ENCODE results near the gene FLG2. TPM values are rescaled to one million over a fixed set of nuclear protein-coding genes. Genes with fewer than 3 reads are reported as not detected.

FLG2 gene
- total RNA-seq = not detected in 2 replicates

- no peak for DNase-seq (ENCODE audit: low read depth in 2 of 2)
Observed at GRCh38 chr1:152359906-152360305, at the start of gene FLG2. FLG2 (minus strand) TSS chr1:152360006; CDS start chr1:152358884, 1,122 bp downstream.

GRCh38 chr1:152408664-152409063, 48.9 kb upstream of the FLG2 start:
- no peak for DNase-seq (ENCODE audit: low read depth in 2 of 2)

- DNase-seq (ENCODE audit: low read depth in 2 of 2) = peak; percentile 37 to 42
Observed at GRCh38 chr1:152398812-152399698, 39.2 kb upstream of the FLG2 start.

DNA sequence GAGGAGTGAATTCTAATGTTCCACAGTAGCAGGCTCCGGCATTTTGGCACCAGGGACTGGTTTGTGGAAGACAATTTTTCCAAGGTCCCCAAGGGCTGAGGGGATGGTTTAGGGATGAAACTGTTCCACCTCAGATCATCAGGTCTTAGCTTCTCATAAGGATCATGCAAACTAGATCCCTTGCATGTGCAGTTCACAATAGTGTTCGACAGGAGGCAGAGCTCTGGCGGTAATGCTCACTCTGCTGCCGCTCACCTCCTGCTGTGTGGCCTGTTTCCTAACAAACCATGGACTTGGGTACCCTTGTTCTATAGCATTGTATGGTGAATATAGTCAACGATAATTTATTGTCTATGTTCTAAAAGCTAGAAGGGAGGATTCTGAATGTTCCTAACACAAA, 37.7 kb upstream of the FLG2 start:
- no peak for DNase-seq (ENCODE audit: low read depth in 2 of 2)

DNA sequence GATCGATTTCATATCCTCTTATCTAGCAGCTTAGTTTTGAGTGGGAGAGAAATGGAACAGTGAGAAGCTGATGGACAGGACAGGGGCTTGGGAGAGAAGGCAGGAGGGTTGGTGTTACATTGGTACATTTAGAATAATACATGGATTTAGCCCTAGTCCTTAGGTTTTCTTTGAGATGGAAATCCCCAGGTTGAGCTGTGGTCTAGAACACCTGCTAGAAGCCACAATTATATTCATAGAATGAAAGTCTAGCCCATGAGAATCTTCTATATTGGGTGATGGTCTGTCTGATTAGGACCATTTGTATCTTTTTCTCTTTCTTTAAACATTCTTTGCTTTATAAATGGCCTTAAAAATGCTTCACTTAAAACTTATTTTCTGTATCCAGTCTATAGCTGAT, 34.3 kb upstream of the FLG2 start:
- no peak for DNase-seq (ENCODE audit: low read depth in 2 of 2)

DNA sequence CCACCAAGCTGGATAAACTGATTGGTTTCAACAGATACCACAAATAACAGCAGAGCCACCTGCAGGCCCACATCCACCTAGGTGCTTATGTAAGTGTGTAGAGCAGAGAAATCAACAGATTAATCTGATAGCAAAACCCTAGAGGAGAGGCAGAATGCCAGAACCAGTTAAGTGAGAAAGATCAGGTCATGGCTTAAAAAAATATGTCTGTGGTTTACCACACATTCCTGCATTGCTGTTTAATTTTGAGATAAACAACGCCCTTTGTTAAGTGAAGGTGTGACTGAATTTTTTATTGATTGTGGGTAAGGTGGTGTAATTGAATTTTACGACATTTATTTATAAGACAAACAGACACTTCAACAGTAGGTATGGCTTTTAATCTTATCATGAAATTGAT, 33.1 kb upstream of the FLG2 start:
- no peak for DNase-seq (ENCODE audit: low read depth in 2 of 2)

DNA sequence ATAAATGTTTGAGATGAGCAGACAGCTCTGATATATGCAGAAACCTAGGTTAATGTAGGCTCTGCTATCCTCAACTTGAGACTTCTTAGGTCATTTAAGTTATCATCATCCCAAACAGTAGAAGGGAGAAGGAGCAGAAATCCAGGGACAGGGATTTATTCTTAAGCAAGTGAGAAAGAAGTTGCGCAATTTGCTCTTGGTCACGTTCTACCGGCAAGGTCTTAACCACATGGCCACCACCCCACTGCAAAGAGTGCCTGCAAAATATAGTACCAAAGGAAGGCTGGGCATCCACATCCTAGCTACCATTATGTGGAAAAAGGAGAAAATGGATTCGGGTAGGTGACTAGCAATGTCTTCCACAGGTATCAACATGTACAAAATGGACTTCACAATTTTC, 29.1 kb upstream of the FLG2 start:
- no peak for DNase-seq (ENCODE audit: low read depth in 2 of 2)

DNA sequence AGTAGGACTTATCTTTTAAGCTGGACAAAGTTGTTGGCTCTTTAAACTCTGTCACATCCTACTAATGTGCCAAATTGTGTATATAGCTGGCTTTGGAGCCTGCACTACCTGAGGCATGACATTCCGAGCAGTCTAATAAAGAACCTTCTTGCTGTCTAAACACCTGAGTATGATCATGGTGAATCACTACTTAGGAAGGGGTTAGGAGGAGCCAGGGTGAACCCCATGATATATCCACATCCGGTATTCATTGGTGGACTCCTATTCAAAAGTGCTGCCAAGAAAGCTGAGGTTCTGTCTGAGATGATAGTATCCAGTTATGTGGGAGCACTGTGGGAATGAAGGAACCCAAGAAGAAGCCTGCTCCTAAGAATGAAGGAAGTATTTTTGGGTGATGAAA, 27.1 kb upstream of the FLG2 start:
- no peak for DNase-seq (ENCODE audit: low read depth in 2 of 2)

DNA sequence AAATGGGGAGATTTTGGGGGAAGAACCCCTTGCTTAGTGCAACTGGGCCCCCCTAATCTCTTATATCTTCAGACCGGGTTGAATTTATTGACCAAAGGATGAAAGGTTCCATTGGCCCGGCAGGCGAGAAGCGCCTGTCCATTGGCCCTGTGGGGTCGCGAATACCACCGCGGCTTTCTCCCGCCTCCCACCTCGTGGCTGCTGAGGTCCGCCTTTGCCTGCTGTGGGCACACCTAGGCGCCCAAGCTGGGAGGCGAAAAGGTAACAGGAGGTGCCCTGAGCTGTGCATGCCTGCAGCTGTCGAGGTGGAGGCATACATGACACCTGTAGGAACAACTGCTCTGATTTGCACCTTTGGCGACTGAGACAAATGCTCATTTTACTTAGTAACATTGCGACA, 21.1 kb upstream of the FLG2 start:
- DNase-seq (ENCODE audit: low read depth in 2 of 2) = no peak

GRCh38 chr1:152374451-152374850, 14.6 kb upstream of the FLG2 start:
- DNase-seq (ENCODE audit: low read depth in 2 of 2) = no peak

DNA sequence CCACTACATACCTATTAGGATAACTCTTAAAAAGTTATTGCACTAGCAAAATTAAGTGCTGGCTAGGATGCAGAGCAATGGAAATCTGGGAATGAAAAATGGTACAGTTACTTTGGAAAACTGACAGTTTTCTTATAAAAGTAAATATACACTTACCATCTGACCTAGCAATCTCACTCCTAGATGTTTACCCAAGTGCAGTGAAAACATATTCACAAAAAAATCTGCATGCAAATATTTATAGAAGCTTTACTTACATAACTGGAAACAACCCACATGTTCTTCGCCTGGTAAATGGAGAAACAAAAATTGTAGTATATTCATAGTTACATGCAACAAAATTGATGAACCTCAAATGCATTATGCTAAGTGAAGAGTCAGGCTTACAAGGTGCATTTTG, 12.9 kb upstream of the FLG2 start:
- DNase-seq (ENCODE audit: low read depth in 2 of 2) = no peak

GRCh38 chr1:152367436-152367835, 7.6 kb upstream of the FLG2 start:
- DNase-seq (ENCODE audit: low read depth in 2 of 2) = no peak

DNA sequence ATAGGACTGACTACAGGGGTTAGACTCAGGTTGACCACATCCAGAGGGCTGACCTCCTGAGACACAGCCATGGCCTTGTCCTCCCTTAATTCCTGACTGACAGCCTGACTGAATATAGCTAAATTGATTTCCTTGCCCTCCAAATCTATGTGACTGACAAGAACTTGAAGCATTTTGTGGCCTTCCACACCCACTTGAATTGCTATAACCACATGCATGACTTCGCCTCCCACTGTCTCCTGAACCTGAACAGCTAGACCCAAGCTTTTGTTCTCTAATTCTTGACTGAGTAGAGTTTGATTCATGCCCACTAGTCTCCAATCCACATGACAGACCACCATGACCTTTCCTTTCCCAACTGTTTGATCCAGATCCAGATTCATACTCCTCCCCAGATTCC, 3.1 kb downstream of the FLG2 start:
- DNase-seq (ENCODE audit: low read depth in 2 of 2) = no peak

GRCh38 chr1:152349611-152350010, 10.2 kb downstream of the FLG2 start:
- no peak for DNase-seq (ENCODE audit: low read depth in 2 of 2)

GRCh38 chr1:152348447-152348846, 11.4 kb downstream of the FLG2 start:
- DNase-seq (ENCODE audit: low read depth in 2 of 2) = no peak

- peak; percentile 63 to 66 for DNase-seq (ENCODE audit: low read depth in 2 of 2)
Observed at GRCh38 chr1:152347116-152347728, 12.6 kb downstream of the FLG2 start.

DNA sequence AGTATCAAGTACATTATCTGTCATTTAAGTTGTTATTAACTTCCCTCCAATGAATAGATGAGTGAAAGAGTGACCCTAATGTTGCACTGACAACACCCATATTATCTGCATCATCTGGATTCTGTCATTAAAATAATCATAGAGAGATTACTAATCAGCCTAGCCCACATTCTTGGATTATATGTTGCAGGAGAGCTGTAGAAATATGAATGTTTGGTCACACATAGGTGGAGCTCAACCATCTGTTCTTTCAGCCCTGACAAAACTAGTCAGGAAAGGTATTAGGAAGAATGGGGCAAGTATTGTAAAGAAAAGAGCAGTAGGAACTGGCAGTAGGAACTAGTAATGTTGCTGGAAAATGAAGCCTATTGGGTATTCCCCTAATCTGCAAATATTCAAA, 15.4 kb downstream of the FLG2 start:
- no peak for DNase-seq (ENCODE audit: low read depth in 2 of 2)

DNA sequence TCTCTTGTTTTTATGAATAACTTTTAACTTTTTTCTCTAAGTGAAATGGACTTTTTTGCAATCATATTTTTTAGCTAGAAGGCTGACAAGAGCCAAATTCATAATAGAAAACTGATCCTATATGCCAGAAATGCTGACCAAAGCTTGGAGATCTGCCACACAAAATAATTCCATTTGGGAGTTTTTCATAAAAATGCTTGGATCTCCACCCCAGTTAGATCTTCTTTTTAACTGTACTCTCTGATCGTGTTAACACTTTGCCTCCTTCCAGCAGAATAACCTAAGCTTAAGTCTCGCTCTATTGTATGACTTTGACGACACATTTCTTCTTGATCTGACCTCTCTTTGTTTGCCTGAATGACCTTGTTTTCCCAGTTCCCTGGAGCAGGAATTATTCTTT, 16.8 kb downstream of the FLG2 start:
- peak in 1 of 2 donors; percentile 6 for DNase-seq (ENCODE audit: low read depth in 2 of 2)

GRCh38 chr1:152335399-152335798, 24.4 kb downstream of the FLG2 start:
- DNase-seq (ENCODE audit: low read depth in 2 of 2) = no peak

DNA sequence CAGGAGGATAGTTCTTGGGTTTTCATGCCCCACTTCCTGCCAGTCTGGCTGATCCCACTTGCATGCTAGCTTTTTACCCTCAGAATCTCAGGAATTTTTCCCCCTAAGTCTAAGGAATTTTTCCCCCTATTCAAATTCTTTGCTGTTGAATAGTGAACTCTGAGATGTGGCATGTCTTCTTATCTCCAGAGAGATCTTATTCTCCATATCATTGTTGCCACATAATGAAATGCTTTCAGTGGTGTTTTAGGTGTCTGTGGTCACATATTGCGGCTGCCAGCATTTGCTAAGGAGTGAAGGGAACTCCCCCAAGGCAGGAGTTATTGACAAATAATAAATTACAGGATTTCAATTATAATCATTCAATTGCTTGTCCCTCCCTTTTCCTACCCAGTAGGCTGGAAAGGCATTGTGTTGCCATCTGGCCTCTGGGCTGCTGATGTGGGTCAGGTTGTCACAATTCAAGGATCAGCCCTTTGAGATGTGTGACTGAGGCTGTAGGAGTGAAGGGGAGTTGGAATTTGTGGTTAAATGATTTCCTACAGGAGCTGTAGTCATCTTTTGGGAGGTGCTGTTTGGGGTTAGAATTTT, 30.9 kb downstream of the FLG2 start:
- DNase-seq (ENCODE audit: low read depth in 2 of 2) = no peak

GRCh38 chr1:152325111-152325510, 34.7 kb downstream of the FLG2 start, which contains the start of gene FLG:
FLG (minus strand) TSS chr1:152325239; CDS start chr1:152315456, 9,783 bp downstream.
- no peak for DNase-seq (ENCODE audit: low read depth in 2 of 2)

GRCh38 chr1:152313970-152314369, 45.8 kb downstream of the FLG2 start:
- no peak for DNase-seq (ENCODE audit: low read depth in 2 of 2)
